Measurements from ENCODE around the gene PRIMA1.

- no peak for TF ChIP-seq CTCF (IDR thresholded peaks at IDR 0.05)
- no peak for TF ChIP-seq POLR2A (IDR thresholded peaks at IDR 0.05)
These were observed 42.5 kb downstream of the PRIMA1 start for GRCh38 chr14:93745603-93746273.

Measured in thyroid gland (tissue), 4 donors.